K562 (cell line): ENCODE data around the gene CHRNE. TPM values are rescaled to one million over a fixed set of nuclear protein-coding genes. Genes with fewer than 3 reads are reported as not detected.

Source experiments
- ATAC-seq: fragments of 200-7000 bp; cut with Tn5 transposase; 3 replicates; pipeline ENCODE4 v1.9.1; 2020; ENCODE audit warnings: moderate library complexity
- BruUV-seq: library from RNA; stranded (reverse); fragments of 400-500 nt; replicated peaks from 2 replicates; lab custom pipeline; 2021; lab: Mats Ljungman, UMichigan
- CTCF ChIA-PET: fragments of 300-600 bp; formaldehyde crosslinking; extraction: SDS; loops from one replicate; lab custom pipeline; 2021; ENCODE audit warnings: low intra/inter-chr PET ratio; lab: Yijun Ruan, JAX
- POLR2A ChIA-PET: fragments of 300-600, 350-650 bp; sonication (Branson Sonifier 250); formaldehyde crosslinking; extraction: SDS; loops from one replicate; lab custom pipeline; 2021; ENCODE audit warnings: antibody characterized with exemption, inconsistent platforms; lab: Yijun Ruan, JAX
- DNase-seq, 4 experiments: peaks; one replicate each; pipeline versions ENCODE4 v3.0.0 to v3.0.0-alpha.2; 2011 to 2018; ENCODE audit warnings: low spot score in 3 of 4, mixed read lengths in 3 of 4; ENCODE audit errors: extremely low read depth in 1 of 4
- FAIRE-seq: peaks from 2 replicates; lab custom pipeline; 2011; peaks lifted over from hg19 to GRCh38; lab: Jason Lieb, UNC
- H2AFZ ChIP-seq: 2 replicates; pipeline ENCODE4 v1.6.0; 2011; ENCODE audit warnings: low read depth, low read length, control low read depth, inconsistent platforms
- H3K27ac ChIP-seq: fragments of 200-600 bp; 3 replicates; pipeline ENCODE4 v1.8.0; 2011; ENCODE audit warnings: low read depth, mild to moderate bottlenecking, control low read depth, inconsistent platforms, low read length, moderate library complexity, mixed read lengths; ENCODE audit errors: extremely low read depth
- H3K27me3 ChIP-seq, 2 experiments: fragments of 300-600 bp in 1 of 2; 2 replicates in 1 of 2; 3 replicates in 1 of 2; pipeline versions ENCODE4 v1.6.0 to v1.8.0; 2011; ENCODE audit warnings: inconsistent platforms in 2 of 2, low read length in 2 of 2, mild to moderate bottlenecking in 1 of 2, mixed read lengths in 1 of 2, moderate library complexity in 1 of 2; ENCODE audit not compliant: control insufficient read depth in 2 of 2, insufficient read depth in 2 of 2
- H3K36me3 ChIP-seq: fragments of 300-600 bp; 3 replicates; pipeline ENCODE4 v1.8.0; 2011; ENCODE audit warnings: mild to moderate bottlenecking, low read length, inconsistent platforms; ENCODE audit not compliant: control insufficient read depth, insufficient read depth
- H3K4me1 ChIP-seq, 2 experiments: fragments of 200-600 bp in 1 of 2; replicated peaks in 1 of 2; 2 replicates in 1 of 2; 3 replicates in 1 of 2; pipeline versions ENCODE4 v1.5.1 to v1.8.0; 2011; ENCODE audit warnings: inconsistent platforms in 2 of 2, low read length in 2 of 2, mild to moderate bottlenecking in 1 of 2, mixed read lengths in 1 of 2, moderate library complexity in 1 of 2; ENCODE audit not compliant: control insufficient read depth in 2 of 2, insufficient read depth in 2 of 2
- H3K4me2 ChIP-seq: 2 replicates; pipeline ENCODE4 v1.6.1; 2011; ENCODE audit warnings: low read length, control low read depth, inconsistent platforms, mixed read lengths; ENCODE audit not compliant: insufficient read depth
- H3K4me3 ChIP-seq: fragments of 200-600 bp; sonication (generic), shearing (Covaris generic); 2 replicates; pipeline ENCODE4 v1.5.1; 2016; ENCODE audit warnings: control low read depth, inconsistent platforms
- H3K79me2 ChIP-seq: fragments of 200-600 bp; 3 replicates; pipeline ENCODE4 v1.8.0; 2011; ENCODE audit warnings: low read length, inconsistent platforms; ENCODE audit not compliant: control insufficient read depth, insufficient read depth
- H3K9ac ChIP-seq, 2 experiments: 2 replicates each; pipeline versions ENCODE4 v1.6.0 to v1.6.1; 2011; ENCODE audit warnings: low read depth in 2 of 2, low read length in 2 of 2, control low read depth in 1 of 2, inconsistent platforms in 1 of 2, mild to moderate bottlenecking in 1 of 2, mixed read lengths in 1 of 2; ENCODE audit not compliant: insufficient read depth in 1 of 2
- H3K9me1 ChIP-seq: one replicate; pipeline ENCODE4 v1.6.0; 2011; ENCODE audit warnings: inconsistent platforms, mild to moderate bottlenecking, low read length, moderate library complexity; ENCODE audit not compliant: control insufficient read depth, insufficient read depth
- H3K9me3 ChIP-seq: replicated peaks from 2 replicates; pipeline ENCODE4 v1.5.1; 2011; ENCODE audit warnings: low read depth, low read length, inconsistent platforms; ENCODE audit not compliant: control insufficient read depth, insufficient read depth
- H4K20me1 ChIP-seq: replicated peaks from 2 replicates; pipeline ENCODE4 v1.6.1; 2011; ENCODE audit warnings: low read length, inconsistent platforms, mixed read lengths; ENCODE audit not compliant: control insufficient read depth, insufficient read depth
- ARHGAP35 ChIP-seq: fragments of 450-650 bp; IDR thresholded peaks from 2 replicates; pipeline ENCODE4 v1.6.1; 2018; ENCODE audit not compliant: partially characterized antibody
- CREBBP ChIP-seq: IDR thresholded peaks from one replicate; pipeline ENCODE4 v1.6.1; 2012; ENCODE audit warnings: low read depth, mild to moderate bottlenecking, control low read depth, inconsistent platforms, low read length
- GABPA ChIP-seq: fragments of 200-800 bp; sonication (Bioruptor generic); conservative IDR thresholded peaks from 2 replicates; pipeline ENCODE4 v1.6.1; 2016; ENCODE audit warnings: low read depth, missing genetic modification characterization, missing compliant biosample characterization
- MEF2A ChIP-seq: IDR thresholded peaks from 2 replicates; pipeline ENCODE4 v1.6.1; 2011; ENCODE audit warnings: low read depth, mild to moderate bottlenecking, low read length, moderate library complexity; ENCODE audit not compliant: control insufficient read depth
- NBN ChIP-seq: fragments of 450-650 bp; IDR thresholded peaks from 2 replicates; pipeline ENCODE4 v1.6.1; 2016; ENCODE audit warnings: low read depth, mild to moderate bottlenecking
- NFIC ChIP-seq: fragments of 450-650 bp; IDR thresholded peaks from 2 replicates; pipeline ENCODE4 v1.6.1; 2017; ENCODE audit warnings: mild to moderate bottlenecking, inconsistent platforms
- PHF8 ChIP-seq: fragments of 200-600 bp; sonication (generic); IDR thresholded peaks from 2 replicates; pipeline ENCODE4 v1.6.1; 2012; ENCODE audit warnings: mixed run types, mild to moderate bottlenecking, inconsistent platforms, low read length, moderate library complexity, borderline replicate concordance
- PRPF4 ChIP-seq: fragments of 200-400 bp; formaldehyde crosslinking; IDR thresholded peaks from one replicate; pipeline ENCODE4 v1.6.1; 2017; ENCODE audit warnings: low read length, low read depth, mild to moderate bottlenecking; ENCODE audit not compliant: insufficient read depth, poor library complexity, severe bottlenecking
- RAD21 ChIP-seq, 2 experiments: fragments of 250-450 bp in 1 of 2; fragments of 450-650 bp in 1 of 2; sonication (Bioruptor Pico) in 1 of 2; formaldehyde crosslinking in 1 of 2; IDR thresholded peaks in 1 of 2; conservative IDR thresholded peaks in 1 of 2; 2 replicates each; pipeline versions ENCODE4 v1.4.0 to v1.8.0; 2020 to 2022; ENCODE audit warnings: mild to moderate bottlenecking in 2 of 2, moderate library complexity in 1 of 2
- TAF15 ChIP-seq: fragments of 200-400 bp; formaldehyde crosslinking; IDR thresholded peaks from 2 replicates; pipeline ENCODE4 v1.6.1; 2017; ENCODE audit warnings: mild to moderate bottlenecking, low read depth, low read length, moderate library complexity
- ZBTB43 ChIP-seq: sonication (generic); formaldehyde crosslinking; IDR thresholded peaks from 2 replicates; pipeline ENCODE4 v1.8.0; 2023; ENCODE audit warnings: mild to moderate bottlenecking, missing genetic modification reagents
- ZNF146 ChIP-seq: IDR thresholded peaks from one replicate; pipeline ENCODE4 v1.6.1; 2018; ENCODE audit warnings: missing compliant biosample characterization; ENCODE audit not compliant: unreplicated experiment
- ZNF175 ChIP-seq: fragments of 200-800 bp; sonication (Bioruptor generic); IDR thresholded peaks from 2 replicates; pipeline ENCODE4 v1.6.1; 2016; ENCODE audit warnings: low read depth, mild to moderate bottlenecking, missing genetic modification characterization, missing compliant biosample characterization
- ZNF274 ChIP-seq: IDR thresholded peaks from 2 replicates; pipeline ENCODE4 v1.6.1; 2011; ENCODE audit warnings: low read depth, mild to moderate bottlenecking, low read length, moderate library complexity, borderline replicate concordance
- ZNF830 ChIP-seq: fragments of 250-450 bp; sonication (Bioruptor Pico); IDR thresholded peaks from 2 replicates; pipeline ENCODE4 v1.5.0; 2021; ENCODE audit warnings: mild to moderate bottlenecking
- WGBS: fragments of 100-300 bp; shearing (Covaris generic); methylation state at CpG from one replicate; pipeline ENCODE4 v1.1.6; 2016; ENCODE audit warnings: low coverage, mixed read lengths; ENCODE audit not compliant: insufficient coverage; ENCODE audit errors: missing lambda C conversion rate; 5-methylcytosine and 5-hydroxymethylcytosine counted together
- in situ Hi-C: fragments of 300-500 bp; cut with MboI; formaldehyde crosslinking; loops from 4 replicates; pipeline ENCODE4 v1.15.0; 2018; ENCODE audit warnings: inconsistent platforms, mixed read lengths
- intact Hi-C: fragments of 100-400 bp; cut with micrococcal nuclease; formaldehyde crosslinking; loops from 2 replicates; pipeline ENCODE4 v1.14.2; 2022
- polyA plus RNA-seq, 8 experiments: library from polyadenylated mRNA; depleted of rRNA in 4 of 8; stranded (reverse) in 5 of 8; unstranded in 3 of 8; fragments of >200 nt; fragmentation: Nextera tagmentation in 2 of 8; fragmentation: Illumina TruSeq in 1 of 8; extraction: Ambion mirVana in 2 of 8; extraction: Trizol in 1 of 8; gene quantifications; 2 replicates each; pipeline versions ENCODE4 v1.2.1 to v1.2.3, GENCODE V29; 2011 to 2014; ENCODE audit warnings: inconsistent platforms in 1 of 8, missing spikeins in 1 of 8
- total RNA-seq, 7 experiments: library from RNA; depleted of rRNA in 6 of 7; stranded (reverse); fragments of >200 nt in 6 of 7; fragmentation: Illumina TruSeq in 2 of 7; extraction: Trizol in 2 of 7; gene quantifications; 2 replicates each; pipeline versions ENCODE4 v1.2.1 to v1.2.3, GENCODE V29; 2011 to 2021; ENCODE audit warnings: low replicate concordance in 1 of 7

The CHRNE gene
- total and polyA plus RNA-seq, 9 of the 15 experiments (the other 6 are each of a cell fraction or from before 2014, with no cell fraction given): not detected

- H3K9ac ChIP-seq: no peak overlapping the region
- ChIA-PET CTCF (no interaction called here), POLR2A (interaction anchor here (1.3 kb wide), 1 partner anchor 14 kb away, joined by 3 read pairs; no protein-coding TSS in a partner anchor)
- FAIRE-seq (no peak), ATAC-seq (peak; percentile 43; the same call in 2 of the 3 replicates), DNase-seq (peak; percentile 29 to 58 (median 50))
- peaks cover 12% of the 10 kb centered on the region; the same call in 2 of the 3 replicates for H3K36me3 ChIP-seq
- peaks cover 11% of the 10 kb centered on the region for H4K20me1 ChIP-seq
- H3K79me2 ChIP-seq: peaks cover 57% of the 10 kb centered on the region
- in situ Hi-C loops: no loop called here
- H3K4me1 ChIP-seq: peaks cover 10 to 12% of the 10 kb centered on the region in 2 experiments; a peak in 4 of 5 replicates
- no peak overlapping the region for H3K4me2 ChIP-seq
- no peaks in the 10 kb centered on the region for H3K9me3 ChIP-seq
- no peaks in the 10 kb centered on the region for H3K27me3 ChIP-seq
- H2AFZ ChIP-seq: no peak overlapping the region
- BruUV-seq: no TSS peak
- no peak overlapping the region for H3K27ac ChIP-seq
- intact Hi-C loops: no loop called here
- H3K9me1 ChIP-seq: no peaks in the 10 kb centered on the region
- no peak overlapping the region for H3K4me3 ChIP-seq
- TF ChIP-seq NFIC: peak; percentile 90
- TF ChIP-seq ZNF175 (CRISPR knock-in tag): no peak
Measured at GRCh38 chr17:4852567-4853207, 50.2 kb downstream of the CHRNE start.

- Histone ChIP-seq H3K9ac (no peak overlapping the region), H2AFZ (no peak overlapping the region), H3K27me3 (no peaks in the 10 kb centered on the region), H3K9me3 (no peaks in the 10 kb centered on the region), H4K20me1 (peaks cover 20% of the 10 kb centered on the region), H3K9me1 (peaks cover 3% of the 10 kb centered on the region), H3K4me1 (peaks cover 3 to 5% of the 10 kb centered on the region in 2 experiments; a peak in 2 of 5 replicates), H3K36me3 (peaks cover 13% of the 10 kb centered on the region; the same call in 2 of the 3 replicates), H3K4me2 (no peak overlapping the region), H3K27ac (no peak overlapping the region), H3K4me3 (no peak overlapping the region), H3K79me2 (peaks cover 60% of the 10 kb centered on the region)
- DNase-seq (no peak), ATAC-seq (no peak), FAIRE-seq (no peak)
- intact Hi-C loops (no loop called here), in situ Hi-C loops (no loop called here)
- WGBS: 49% methylated on average over 3 of the region's 3 CpGs
- ChIA-PET POLR2A (no interaction called here), CTCF (no interaction called here)
- BruUV-seq: no TSS peak
- TF ChIP-seq ZBTB43 (CRISPR knock-in tag): no peak
- no peak for TF ChIP-seq ZNF146
- TF ChIP-seq TAF15: no peak
- TF ChIP-seq PHF8: no peak
- no peak for TF ChIP-seq GABPA (tag)
- TF ChIP-seq ZNF274: no peak
- no peak for TF ChIP-seq NBN
- no peak for TF ChIP-seq RAD21 (CRISPR knock-in tag; conservative IDR thresholded peaks at IDR 0.05 in 1 of 2, IDR thresholded peaks at IDR 0.05 in 1 of 2)
- TF ChIP-seq CREBBP: no peak
- no peak for TF ChIP-seq PRPF4
- TF ChIP-seq ZNF830 (CRISPR knock-in tag): no peak
- no peak for TF ChIP-seq MEF2A
- TF ChIP-seq ARHGAP35: no peak
Measured at GRCh38 chr17:4851084-4851483, 51.8 kb downstream of the CHRNE start.
